MM.1S (cell line): ENCODE measurements around the gene NBEAL2.

Experiments
- DNase-seq: peaks from one replicate; pipeline ENCODE4 v3.0.0-alpha.2; 2015
- H2AFZ ChIP-seq: fragments of 300-600 bp; sonication (generic); 2 replicates; pipeline ENCODE4 v1.6.0; 2016; ENCODE audit warnings: antibody characterized with exemption, low read length
- H3F3A ChIP-seq: fragments of 300-600 bp; sonication (generic); 2 replicates; pipeline ENCODE4 v1.6.1; 2016; ENCODE audit warnings: mild to moderate bottlenecking, antibody characterized with exemption, low read length, moderate library complexity, mixed read lengths; ENCODE audit not compliant: insufficient read depth
- H3K27ac ChIP-seq: fragments of 300-600 bp; sonication (generic); 2 replicates; pipeline ENCODE4 v1.5.1; 2016; ENCODE audit warnings: mild to moderate bottlenecking, low read length
- H3K27me3 ChIP-seq: fragments of 300-600 bp; sonication (generic); replicated peaks from 2 replicates; pipeline ENCODE4 v1.6.0; 2016; ENCODE audit warnings: low read length; ENCODE audit not compliant: insufficient read depth
- H3K36me3 ChIP-seq: fragments of 300-600 bp; sonication (generic); replicated peaks from 2 replicates; pipeline ENCODE4 v1.6.1; 2016; ENCODE audit warnings: mild to moderate bottlenecking, low read length, mixed read lengths; ENCODE audit not compliant: insufficient read depth
- H3K4me1 ChIP-seq: fragments of 300-600 bp; sonication (generic); 2 replicates; pipeline ENCODE4 v1.6.1; 2016; ENCODE audit warnings: low read length, mixed read lengths
- H3K4me2 ChIP-seq: fragments of 300-600 bp; sonication (generic); 2 replicates; pipeline ENCODE4 v1.6.0; 2016; ENCODE audit warnings: low read depth, low read length
- H3K4me3 ChIP-seq: fragments of 300-600 bp; sonication (generic); 2 replicates; pipeline ENCODE4 v1.5.1; 2016; ENCODE audit warnings: low read length, mixed read lengths
- H3K79me2 ChIP-seq: fragments of 300-600 bp; sonication (generic); 2 replicates; pipeline ENCODE4 v1.6.1; 2016; ENCODE audit warnings: mixed run types, low read length, mixed read lengths
- H3K9ac ChIP-seq: fragments of 300-600 bp; sonication (generic); 2 replicates; pipeline ENCODE4 v1.6.1; 2016; ENCODE audit warnings: low read length, mixed read lengths
- H3K9me2 ChIP-seq: fragments of 300-600 bp; sonication (generic); replicated peaks from 2 replicates; pipeline ENCODE4 v1.6.1; 2016; ENCODE audit warnings: mild to moderate bottlenecking, low read length, mixed read lengths; ENCODE audit not compliant: insufficient read depth
- H3K9me3 ChIP-seq: fragments of 300-600 bp; sonication (generic); replicated peaks from 2 replicates; pipeline ENCODE4 v1.6.1; 2016; ENCODE audit warnings: mild to moderate bottlenecking, low read length, mixed read lengths; ENCODE audit not compliant: insufficient read depth
- H4K20me1 ChIP-seq: fragments of 300-600 bp; sonication (generic); 2 replicates; pipeline ENCODE4 v1.6.1; 2016; ENCODE audit warnings: mild to moderate bottlenecking, low read length, moderate library complexity, mixed read lengths; ENCODE audit not compliant: insufficient read depth
- CTCF ChIP-seq: fragments of 300-600 bp; sonication (generic); IDR thresholded peaks from 2 replicates; pipeline ENCODE4 v1.5.1; 2016; ENCODE audit warnings: antibody characterized with exemption, low read length, mixed read lengths
- EZH2 ChIP-seq: fragments of 300-600 bp; sonication (generic); optimal IDR thresholded peaks from 2 replicates; pipeline ENCODE3; 2017; ENCODE audit warnings: low read depth, mild to moderate bottlenecking, antibody characterized with exemption, low read length, mixed read lengths
- EZH2phosphoT487 ChIP-seq: fragments of 300-600 bp; sonication (generic); IDR thresholded peaks from 2 replicates; pipeline ENCODE4 v1.6.1; 2018; ENCODE audit warnings: antibody characterized with exemption, low read length

The NBEAL2 gene

GRCh38 chr3:46993292-46993691 is 13.8 kb downstream of the NBEAL2 start:
- DNase-seq, result no peak
- H3K27ac ChIP-seq, result no peak overlapping the region
- peaks cover 10% of the 10 kb centered on the region for H3K4me1 ChIP-seq

GRCh38 chr3:46993986-46994385 is 14.5 kb downstream of the NBEAL2 start:
- Histone ChIP-seq H3K27ac (no peak overlapping the region), H2AFZ (no peak overlapping the region), H3K36me3 (no peaks in the 10 kb centered on the region), H3K4me2 (no peak overlapping the region), H3K4me1 (peaks cover 3% of the 10 kb centered on the region; the same call in 1 of the 2 replicates), H4K20me1 (no peaks in the 10 kb centered on the region), H3K9me3 (no peaks in the 10 kb centered on the region), H3K4me3 (no peak overlapping the region), H3F3A (no peaks in the 10 kb centered on the region), H3K9ac (no peak overlapping the region), H3K79me2 (peaks cover 14% of the 10 kb centered on the region), H3K9me2 (no peaks in the 10 kb centered on the region), H3K27me3 (no peaks in the 10 kb centered on the region)
- no peak for TF ChIP-seq EZH2
- no peak for TF ChIP-seq EZH2phosphoT487
- no peak for TF ChIP-seq CTCF
- no peak for DNase-seq

More at GRCh38 chr3:46993292-46993691, 13.8 kb downstream of the NBEAL2 start:
- Histone ChIP-seq H3K4me2 (no peak overlapping the region), H3K79me2 (peaks cover 21% of the 10 kb centered on the region), H3K9me2 (no peaks in the 10 kb centered on the region), H3F3A (no peaks in the 10 kb centered on the region), H3K27me3 (no peaks in the 10 kb centered on the region), H3K9ac (no peak overlapping the region), H3K9me3 (no peaks in the 10 kb centered on the region), H3K4me3 (no peak overlapping the region), H2AFZ (no peak overlapping the region), H3K36me3 (no peaks in the 10 kb centered on the region), H4K20me1 (no peaks in the 10 kb centered on the region)
- TF ChIP-seq EZH2, result no peak
- no peak for TF ChIP-seq CTCF
- no peak for TF ChIP-seq EZH2phosphoT487

- Histone ChIP-seq H3K9ac (no peak overlapping the region), H3K27me3 (no peaks in the 10 kb centered on the region), H3F3A (no peaks in the 10 kb centered on the region), H3K4me2 (no peak overlapping the region), H3K36me3 (no peaks in the 10 kb centered on the region), H3K4me3 (no peak overlapping the region), H3K4me1 (no peaks in the 10 kb centered on the region), H3K9me2 (no peaks in the 10 kb centered on the region), H3K27ac (no peak overlapping the region), H3K9me3 (no peaks in the 10 kb centered on the region), H2AFZ (no peak overlapping the region), H4K20me1 (no peaks in the 10 kb centered on the region), H3K79me2 (peaks cover 3% of the 10 kb centered on the region; the same call in 1 of the 2 replicates)
- TF ChIP-seq EZH2, result no peak
- TF ChIP-seq CTCF, result no peak
- TF ChIP-seq EZH2phosphoT487, result no peak
- no peak for DNase-seq
Measured at GRCh38 chr3:46994801-46995731, 15.6 kb downstream of the NBEAL2 start.
